Stomach (tissue), 9 donors: ENCODE measurements around the gene LY9. TPM values are rescaled to one million over a fixed set of nuclear protein-coding genes. Genes with fewer than 3 reads are reported as not detected.

Source experiments
- DNase-seq, 2 donors: peaks; one replicate each; pipeline versions ENCODE4 v3.0.0 to v3.0.0-alpha.2; 2013 to 2019
- H3K27ac ChIP-seq, 5 donors: fragments of 200-600 bp in 4 of 5; sonication (generic) in 4 of 5; one replicate each; pipeline ENCODE4 v1.5.1; 2013 to 2019; ENCODE audit warnings: mild to moderate bottlenecking in 1 of 5, moderate library complexity in 1 of 5
- H3K27me3 ChIP-seq, 3 donors: fragments of 200-600 bp; sonication (generic); one replicate each; pipeline ENCODE4 v1.5.1; 2017 to 2019; ENCODE audit warnings: mixed run types in 1 of 3
- H3K36me3 ChIP-seq, 4 donors: fragments of 200-600 bp; sonication (generic); 1 replicate in 3 of 4; 2 replicates in 1 of 4; pipeline ENCODE4 v1.5.1; 2016 to 2019
- H3K4me1 ChIP-seq, 4 donors: fragments of 200-600 bp; sonication (generic); one replicate each; pipeline ENCODE4 v1.5.1; 2016 to 2019
- H3K4me3 ChIP-seq, 4 donors: fragments of 200-600 bp; sonication (generic) in 3 of 4; one replicate each; pipeline ENCODE4 v1.5.1; 2016 to 2019; ENCODE audit warnings: mild to moderate bottlenecking in 1 of 4
- H3K9me3 ChIP-seq, 4 donors: fragments of 200-600 bp; sonication (generic); one replicate each; pipeline ENCODE4 v1.5.1; 2016 to 2019
- CTCF ChIP-seq, 7 experiments: fragments of 450-650 bp in 4 of 7; fragments of 200-600 bp in 3 of 7; sonication (generic) in 3 of 7; IDR thresholded peaks; one replicate each; pipeline ENCODE4 v1.5.1; 2016 to 2019; ENCODE audit warnings: antibody characterized with exemption in 7 of 7, control low read depth in 2 of 7, mild to moderate bottlenecking in 1 of 7
- EP300 ChIP-seq: sonication (generic); formaldehyde crosslinking; IDR thresholded peaks from one replicate; pipeline ENCODE4 v1.6.1; 2017; ENCODE audit warnings: antibody characterized with exemption
- POLR2A ChIP-seq, 4 donors: fragments of 450-650 bp; IDR thresholded peaks; one replicate each; pipeline ENCODE4 v1.6.1; 2016; ENCODE audit warnings: antibody characterized with exemption in 4 of 4, control low read depth in 2 of 4, mild to moderate bottlenecking in 1 of 4, moderate library complexity in 1 of 4
- POLR2AphosphoS5 ChIP-seq, 3 donors: sonication (generic); formaldehyde crosslinking; IDR thresholded peaks; one replicate each; pipeline ENCODE4 v1.6.1; 2016; ENCODE audit warnings: antibody characterized with exemption in 3 of 3
- WGBS, 5 donors: extraction: QIAGEN DNeasy Blood & Tissue Kit in 3 of 5; methylation state at CpG; one replicate each; pipeline versions ENCODE4 v1.1.5 to v1.1.7; 2013 to 2018; 5-methylcytosine and 5-hydroxymethylcytosine counted together
- intact Hi-C: fragments of 100-400 bp; cut with DNase I; formaldehyde crosslinking; loops from one replicate; pipeline ENCODE4 v1.15.1; 2023; ENCODE audit warnings: low total_unique reads
- polyA plus RNA-seq, 3 donors: library from polyadenylated mRNA; stranded (reverse); fragments of 200-250 nt; gene quantifications; one replicate each; pipeline ENCODE4 v1.2.3, GENCODE V29; 2013
- total RNA-seq, 5 donors: library from RNA; depleted of rRNA; stranded (reverse); fragments of >200 nt; gene quantifications; one replicate each; pipeline versions ENCODE4 v1.1.0 to v1.2.3, GENCODE V29; 2014 to 2016
- donor health status: healthy with polysubstance abuse.
- donor health status: Bipolar disorder and iron deficiency.
- donor health status: healthy.

LY9 gene
- total and polyA plus RNA-seq, 8 donors: 0.25 to 7.5 (median 1.2) TPM; not detected in 2

GRCh38 chr1:160838888-160839287 is 42.9 kb downstream of the LY9 start:
- DNase-seq: no peak

GRCh38 chr1:160839746-160840145 is 43.8 kb downstream of the LY9 start:
- H3K4me3 ChIP-seq: no peak overlapping the region
- DNase-seq: no peak
- no peaks in the 10 kb centered on the region for H3K27me3 ChIP-seq
- peaks cover 0 to 30% (median 4%) of the 10 kb centered on the region in 4 donors for H3K4me1 ChIP-seq
- TF ChIP-seq CTCF (IDR thresholded peaks at IDR 0.05): no peak
- TF ChIP-seq EP300: no peak
- TF ChIP-seq POLR2AphosphoS5 (IDR thresholded peaks at IDR 0.05): no peak
- TF ChIP-seq POLR2A (IDR thresholded peaks at IDR 0.05): no peak
- no peak overlapping the region for H3K27ac ChIP-seq
- H3K9me3 ChIP-seq: peaks cover 0 to under 1% (median 0%) of the 10 kb centered on the region in 4 donors
- 82 to 92% (median 88%) methylated on average over 2 of the region's 2 CpGs for WGBS, 5 donors
- intact Hi-C loops: loop anchor here (10.0 kb wide), 1 partner anchor 115 kb away; the partner anchor contains the start of gene ITLN2
- no peaks in the 10 kb centered on the region for H3K36me3 ChIP-seq

More at GRCh38 chr1:160838888-160839287, 42.9 kb downstream of the LY9 start:
- WGBS, 5 donors: 76 to 86% (median 80%) methylated on average over 7 of the region's 7 CpGs
- Histone ChIP-seq H3K4me3 (no peak overlapping the region), H3K27me3 (no peaks in the 10 kb centered on the region), H3K27ac (peak overlapping the region in 1 of 5 donors; percentile 2), H3K36me3 (no peaks in the 10 kb centered on the region), H3K9me3 (no peaks in the 10 kb centered on the region), H3K4me1 (peaks cover 0 to 30% (median 4%) of the 10 kb centered on the region in 4 donors)
- TF ChIP-seq CTCF (IDR thresholded peaks at IDR 0.05) (no peak), POLR2AphosphoS5 (IDR thresholded peaks at IDR 0.05) (no peak), POLR2A (IDR thresholded peaks at IDR 0.05) (no peak), EP300 (no peak)
- intact Hi-C loops: loop anchor here (10.0 kb wide), 1 partner anchor 116 kb away; the partner anchor contains the start of gene ITLN2

- intact Hi-C loops: no loop called here
These were observed 45.1 kb downstream of the LY9 start for GRCh38 chr1:160841079-160841478.

GRCh38 chr1:160844447-160845232 is 48.7 kb downstream of the LY9 start:
- TF ChIP-seq EP300 (no peak), POLR2A (IDR thresholded peaks at IDR 0.05) (no peak), POLR2AphosphoS5 (IDR thresholded peaks at IDR 0.05) (no peak), CTCF (IDR thresholded peaks at IDR 0.05) (no peak)
- no peak overlapping the region for H3K4me3 ChIP-seq
- no peaks in the 10 kb centered on the region for H3K27me3 ChIP-seq
- H3K9me3 ChIP-seq: peaks cover 0 to 4% (median 0%) of the 10 kb centered on the region in 4 donors
- intact Hi-C loops: no loop called here
- H3K36me3 ChIP-seq: no peaks in the 10 kb centered on the region
- no peak for DNase-seq
- no peak overlapping the region for H3K27ac ChIP-seq
- 85 to 89% (median 88%) methylated on average over 11 to 12 of the region's 12 CpGs for WGBS, 5 donors
- H3K4me1 ChIP-seq: no peaks in the 10 kb centered on the region

More at GRCh38 chr1:160841079-160841478, 45.1 kb downstream of the LY9 start:
- WGBS, 5 donors: 82 to 92% (median 91%) methylated on average over 4 of the region's 4 CpGs
- H3K4me3 ChIP-seq: no peak overlapping the region
- H3K4me1 ChIP-seq: peaks cover 0 to 26% (median 4%) of the 10 kb centered on the region in 4 donors
- H3K27me3 ChIP-seq: no peaks in the 10 kb centered on the region
- H3K9me3 ChIP-seq: peaks cover 0 to 4% (median 0%) of the 10 kb centered on the region in 4 donors
- no peaks in the 10 kb centered on the region for H3K36me3 ChIP-seq
- no peak overlapping the region for H3K27ac ChIP-seq
- TF ChIP-seq POLR2AphosphoS5 (IDR thresholded peaks at IDR 0.05): no peak
- TF ChIP-seq CTCF (IDR thresholded peaks at IDR 0.05): no peak
- no peak for TF ChIP-seq EP300
- no peak for TF ChIP-seq POLR2A (IDR thresholded peaks at IDR 0.05)
- DNase-seq: no peak
